ENCODE results near the gene SPAG16.
"Not testable (repeated sequence)": the region's sequence is repeated elsewhere in the genome, so short reads cannot be mapped to it uniquely, and the experiment has no call there.

Gene SPAG16

GRCh38 chr2:213561759-213562158 lies 277.5 kb downstream of the SPAG16 start:
- no peak for DNase-seq

GRCh38 chr2:213562539-213563180 lies 278.4 kb downstream of the SPAG16 start:
- no peak for DNase-seq

GRCh38 chr2:213566846-213567245 lies 282.6 kb downstream of the SPAG16 start:
- no peak for DNase-seq

- no peak for DNase-seq
Observed at GRCh38 chr2:213609570-213610170, 325.4 kb downstream of the SPAG16 start.

- DNase-seq, result no peak
Observed at GRCh38 chr2:213627054-213627710, 342.9 kb downstream of the SPAG16 start.

- no peak for DNase-seq
Observed at GRCh38 chr2:213627835-213628460, 343.7 kb downstream of the SPAG16 start.

- DNase-seq, result no peak
Observed at GRCh38 chr2:213640738-213641425, 356.6 kb downstream of the SPAG16 start.

- DNase-seq, result no peak
Observed at GRCh38 chr2:213644926-213645325, 360.7 kb downstream of the SPAG16 start.

- DNase-seq, result no peak
Observed at GRCh38 chr2:213649176-213649575, 364.9 kb downstream of the SPAG16 start.

GRCh38 chr2:213664817-213665216 lies 380.6 kb downstream of the SPAG16 start:
- DNase-seq, result no peak

GRCh38 chr2:213669657-213670056 lies 385.4 kb downstream of the SPAG16 start:
- no peak for DNase-seq

GRCh38 chr2:213678437-213679218 lies 394.4 kb downstream of the SPAG16 start:
- no peak for DNase-seq

- DNase-seq, result no peak
Observed at GRCh38 chr2:213679894-213680293, 395.6 kb downstream of the SPAG16 start.

- DNase-seq, result no peak
Observed at GRCh38 chr2:213682276-213682675, 398.0 kb downstream of the SPAG16 start.

GRCh38 chr2:213688133-213688532 lies 403.9 kb downstream of the SPAG16 start:
- no peak for DNase-seq

GRCh38 chr2:213688825-213689224 lies 404.6 kb downstream of the SPAG16 start:
- not testable (repeated sequence) for DNase-seq

- no peak for DNase-seq
Observed at GRCh38 chr2:213689585-213689984, 405.3 kb downstream of the SPAG16 start.

GRCh38 chr2:213691351-213691750 lies 407.1 kb downstream of the SPAG16 start:
- no peak for DNase-seq

- DNase-seq, result no peak
Observed at GRCh38 chr2:213696442-213696841, 412.2 kb downstream of the SPAG16 start.

GRCh38 chr2:213701365-213701764 lies 417.1 kb downstream of the SPAG16 start:
- not testable (repeated sequence) for DNase-seq

- no peak for DNase-seq
Observed at GRCh38 chr2:213703406-213704098, 419.3 kb downstream of the SPAG16 start.

GRCh38 chr2:213710164-213710563 lies 425.9 kb downstream of the SPAG16 start:
- no peak for DNase-seq

All from CD4-positive, alpha-beta T cell treated with Interleukin-15 for 1 hour (primary cell).